ENCODE results near the gene C1QL4. TPM values are rescaled to one million over a fixed set of nuclear protein-coding genes. Genes with fewer than 3 reads are reported as not detected.

Gene C1QL4
- total and polyA plus RNA-seq, 2 of the 8 experiments (the other 6 are each of a cell fraction or from before 2014, with no cell fraction given): 0.28 to 0.63 TPM

DNA sequence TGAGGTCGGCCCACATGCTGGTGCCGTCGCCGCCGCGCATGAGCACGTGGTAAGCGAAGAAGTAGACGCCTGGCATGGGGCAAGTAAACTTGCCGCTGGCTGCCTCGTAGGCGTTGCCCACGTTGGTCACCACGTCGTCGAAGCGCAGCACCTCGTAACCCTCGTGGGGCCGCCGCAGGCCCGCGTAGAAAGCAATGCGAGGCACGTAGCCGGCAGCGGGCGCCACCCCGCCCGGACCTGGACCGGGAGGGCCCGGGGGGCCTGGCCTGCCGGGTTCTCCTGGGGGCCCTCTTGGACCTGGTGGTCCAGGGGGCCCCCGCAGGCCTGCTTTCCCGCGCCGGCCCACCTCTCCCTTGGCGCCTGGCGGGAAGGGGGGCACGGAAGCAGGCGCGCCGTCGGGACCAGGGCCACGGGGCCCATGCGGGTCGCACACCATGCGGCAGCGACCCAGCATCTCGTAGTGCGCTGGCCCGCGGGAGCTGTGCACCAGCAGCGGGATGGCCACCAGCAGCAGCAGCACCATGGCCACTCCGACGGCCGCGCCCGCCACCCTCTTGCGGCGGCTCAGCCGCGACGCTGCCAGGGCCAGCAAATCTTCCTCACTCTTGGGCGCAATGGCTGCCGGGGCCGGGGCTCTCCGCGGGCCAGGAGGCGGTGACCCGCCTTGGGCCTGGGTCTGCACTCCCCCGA is 888 bp downstream of the C1QL4 start (continued):
- TF ChIP-seq E2F6 (IDR thresholded peaks at IDR 0.05) (peak; percentile 97), GABPA (IDR thresholded peaks at IDR 0.05; ENCODE audit: borderline replicate concordance, insufficient read depth, low read length) (no peak; the same call in 1 of the 2 replicates), POLR2AphosphoS5 (IDR thresholded peaks at IDR 0.05; ENCODE audit: low read depth, low read length) (no peak), RNF2 (IDR thresholded peaks at IDR 0.05; ENCODE audit: borderline replicate concordance, low read depth, low read length, missing control alignments, poor library complexity, severe bottlenecking) (peak; percentile 24), MAX (IDR thresholded peaks at IDR 0.05) (peak; percentile 99), EGR1 (IDR thresholded peaks at IDR 0.05; ENCODE audit: borderline replicate concordance, low read depth, low read length) (no peak), PHF8 (conservative IDR thresholded peaks at IDR 0.05; ENCODE audit: low read depth, low read length) (no peak), YY1 (IDR thresholded peaks at IDR 0.05; ENCODE audit: low read depth, low read length) (peak; percentile 50; the same call in 1 of the 2 replicates), RXRA (IDR thresholded peaks at IDR 0.05; ENCODE audit: insufficient read depth, low read depth, low read length) (no peak), RBBP5 (IDR thresholded peaks at IDR 0.05; ENCODE audit: borderline replicate concordance, low read depth, low read length) (peak; percentile 47; the same call in 1 of the 2 replicates), SRF (IDR thresholded peaks at IDR 0.05; ENCODE audit: low read depth, low read length) (no peak), MAFK (IDR thresholded peaks at IDR 0.05; ENCODE audit: low read depth, low read length) (no peak)

Data from H1 (cell line).